ELR (cell line): Measurements from ENCODE around the gene SAMD9L.
"Not testable (repeated sequence)": the region's sequence is repeated elsewhere in the genome, so short reads cannot be mapped to it uniquely, and the experiment has no call there.

Experiments
- DNase-seq: peaks from one replicate; pipeline ENCODE4 v3.0.0-alpha.2; 2015; ENCODE audit warnings: low read depth

The SAMD9L gene

DNA sequence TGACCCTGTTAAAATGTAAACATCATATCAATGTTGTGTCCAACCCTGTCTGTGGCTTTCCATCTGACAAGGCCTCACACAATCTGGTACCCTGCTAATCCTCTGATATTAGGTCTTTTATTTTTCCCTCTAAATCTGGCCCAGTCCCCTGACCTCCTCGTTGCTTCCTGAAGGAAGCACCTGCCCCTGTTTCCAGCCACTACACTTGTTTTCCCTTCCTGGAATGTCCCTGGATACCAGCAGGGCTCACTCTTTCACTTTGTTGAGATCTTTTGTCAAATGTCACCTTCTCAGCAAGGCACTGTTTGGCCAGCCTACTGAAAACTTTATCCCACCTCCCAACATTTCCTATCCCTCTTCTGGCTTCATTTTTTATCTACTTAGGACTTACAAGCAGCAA lies 2.1 kb downstream of the SAMD9L start:
- no peak for DNase-seq

DNA sequence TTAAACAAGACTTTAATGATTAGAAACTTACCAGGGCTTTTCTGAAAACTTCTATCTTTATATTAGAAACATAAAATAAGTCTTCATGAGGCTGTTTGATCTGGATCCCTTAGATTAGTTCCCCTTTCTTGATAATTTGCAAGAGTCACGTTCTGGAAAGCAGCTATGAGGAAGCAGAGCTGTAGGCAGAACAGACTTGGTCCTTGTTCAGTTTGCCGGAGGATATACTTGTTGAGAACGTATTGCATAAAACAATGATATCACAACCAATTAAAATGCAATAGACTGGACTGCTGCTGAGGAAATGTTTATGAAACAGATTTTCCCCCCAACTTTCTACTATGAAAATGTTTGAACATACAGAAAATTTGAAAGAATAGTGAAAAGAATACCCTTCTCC lies 2.8 kb downstream of the SAMD9L start:
- no peak for DNase-seq

DNA sequence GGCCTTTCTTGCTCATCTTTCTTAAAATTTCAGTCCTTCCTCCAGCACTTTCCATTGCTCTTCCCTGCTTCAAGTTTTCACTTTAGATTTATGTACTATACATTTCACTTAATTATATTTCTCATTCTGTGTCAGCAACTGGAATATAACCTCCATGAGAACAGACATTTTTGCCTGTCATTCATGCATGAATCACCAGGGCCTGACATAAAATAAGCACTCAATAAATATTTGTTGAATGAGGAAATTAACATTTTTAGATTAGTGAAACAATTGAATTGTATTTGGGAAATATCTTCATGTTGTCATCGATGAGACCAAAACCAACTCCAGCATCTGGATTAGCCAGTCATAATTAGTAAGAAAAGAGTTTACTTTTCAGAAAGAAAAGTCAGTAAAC lies 6.1 kb downstream of the SAMD9L start:
- peak; percentile 42 for DNase-seq

DNA sequence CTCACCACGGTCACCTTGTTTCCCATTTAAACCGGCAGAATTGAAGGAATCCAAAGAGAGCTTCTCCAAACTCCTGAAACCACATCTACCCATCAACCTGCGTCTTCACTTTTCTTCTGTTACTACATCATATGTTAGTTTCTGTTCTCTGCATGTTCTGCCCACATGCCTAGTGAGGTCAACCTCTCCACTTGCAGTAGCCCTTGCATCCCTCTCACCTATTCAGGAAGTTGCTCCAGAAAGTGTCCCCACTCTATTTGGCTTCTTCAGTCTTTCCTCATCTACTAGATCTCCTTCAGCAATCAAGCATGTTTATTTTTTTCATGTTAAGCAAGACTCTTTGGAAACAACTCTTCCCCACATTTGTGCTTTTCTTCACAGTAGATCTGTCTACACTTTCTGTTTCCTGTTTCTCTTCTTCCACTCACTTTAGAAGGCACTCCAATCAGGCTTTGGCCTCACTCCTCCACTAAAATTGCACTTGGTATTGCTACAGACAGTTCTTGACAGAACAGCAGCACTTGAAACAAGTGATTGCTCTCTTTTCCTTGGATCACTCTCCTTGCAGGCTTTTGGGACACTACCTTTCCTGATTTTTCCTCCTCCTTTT lies 7.5 kb downstream of the SAMD9L start:
- DNase-seq, result no peak

DNA sequence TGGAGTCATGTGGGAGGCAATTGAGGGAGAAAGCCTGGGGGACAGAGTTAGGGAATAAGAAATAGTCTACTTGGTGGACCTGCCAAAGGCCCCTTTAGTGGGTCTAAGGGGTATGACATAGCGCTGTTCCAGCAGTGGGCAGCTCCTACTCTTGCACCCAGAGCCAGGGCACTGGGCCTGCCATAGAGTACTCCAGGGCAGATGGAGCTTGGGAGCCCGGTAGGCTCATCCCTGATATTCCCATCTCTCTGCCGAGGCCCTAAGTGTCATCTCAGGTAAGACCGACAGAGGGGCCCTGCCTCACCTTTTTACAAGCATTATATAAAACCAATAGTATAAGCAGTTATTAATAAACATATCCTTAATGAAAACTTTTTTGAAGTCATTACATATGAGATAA lies 9.6 kb downstream of the SAMD9L start:
- DNase-seq, result no peak

DNA sequence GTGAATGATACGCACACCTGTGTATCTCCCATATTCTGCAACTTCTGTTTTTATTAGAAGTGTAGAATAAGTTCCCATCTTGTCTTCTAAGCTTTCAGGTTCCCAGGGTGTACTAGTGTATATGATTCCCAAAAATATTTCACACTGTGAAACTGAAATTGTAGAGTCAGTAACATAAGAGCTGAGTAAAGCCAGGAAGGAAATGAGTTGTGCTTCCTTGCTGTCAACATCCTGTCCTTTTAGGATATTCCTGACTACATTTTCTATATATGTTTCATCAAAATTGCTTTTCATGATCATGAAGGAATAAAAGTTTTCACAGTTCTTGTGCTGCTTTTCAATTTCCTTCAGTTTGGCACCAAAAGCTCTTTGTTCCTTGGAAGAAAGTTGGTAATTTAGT lies 15.2 kb downstream of the SAMD9L start:
- no peak for DNase-seq

DNA sequence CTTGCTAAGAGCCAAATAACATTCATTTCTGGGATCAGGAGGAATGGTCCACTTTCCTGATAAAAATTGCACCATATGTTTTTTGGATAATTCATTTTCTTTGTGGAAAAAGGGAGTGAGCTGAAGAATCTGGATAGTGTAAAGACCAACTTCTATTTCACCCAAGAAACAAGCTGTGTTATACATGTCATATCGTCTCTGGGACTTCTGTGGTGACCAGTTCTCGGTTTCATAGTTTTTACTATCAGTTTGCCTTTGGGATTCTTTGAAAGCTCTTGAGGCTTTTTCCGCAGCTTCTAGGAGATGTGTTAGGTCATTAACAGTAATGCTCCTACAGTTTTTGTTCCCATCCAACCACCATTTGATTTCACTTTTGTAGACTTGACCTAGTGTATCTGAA lies 16.0 kb downstream of the SAMD9L start:
- no peak for DNase-seq

DNA sequence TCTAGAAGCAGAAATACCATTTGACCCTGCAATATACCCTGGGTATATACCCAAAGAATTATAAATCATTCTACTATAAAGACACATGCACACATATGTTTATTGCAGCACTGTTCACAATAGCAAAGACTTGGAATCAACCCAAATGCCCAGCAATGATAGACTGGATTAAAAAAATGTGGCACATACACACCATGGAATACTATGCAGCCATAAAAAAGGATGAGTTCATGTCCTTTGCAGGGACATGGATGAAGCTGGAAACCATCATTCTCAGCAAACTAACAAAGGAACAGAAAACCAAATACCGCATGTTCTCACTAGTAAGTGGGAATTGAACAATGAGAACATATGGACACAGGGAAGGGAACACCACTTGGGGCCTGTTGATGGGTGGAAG lies 21.2 kb downstream of the SAMD9L start:
- DNase-seq, result not testable (repeated sequence)

DNA sequence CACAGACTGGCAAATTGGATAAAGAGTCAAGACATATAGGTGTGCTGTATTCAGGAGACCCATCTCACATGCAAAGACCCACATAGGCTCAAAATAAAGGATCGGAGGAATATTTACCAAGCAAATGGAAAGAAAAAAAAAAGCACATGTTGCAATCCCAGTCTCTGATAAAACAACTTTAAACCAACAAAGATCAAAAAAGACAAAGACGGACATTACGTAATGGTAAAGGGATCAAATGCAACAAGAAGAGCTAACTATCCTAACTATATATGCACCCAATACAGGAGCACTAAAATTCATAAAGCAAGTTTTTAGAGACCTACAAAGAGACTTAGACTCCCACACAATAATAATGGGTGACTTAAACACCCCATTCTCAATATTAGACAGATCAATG lies 24.7 kb downstream of the SAMD9L start:
- DNase-seq, result not testable (repeated sequence)

DNA sequence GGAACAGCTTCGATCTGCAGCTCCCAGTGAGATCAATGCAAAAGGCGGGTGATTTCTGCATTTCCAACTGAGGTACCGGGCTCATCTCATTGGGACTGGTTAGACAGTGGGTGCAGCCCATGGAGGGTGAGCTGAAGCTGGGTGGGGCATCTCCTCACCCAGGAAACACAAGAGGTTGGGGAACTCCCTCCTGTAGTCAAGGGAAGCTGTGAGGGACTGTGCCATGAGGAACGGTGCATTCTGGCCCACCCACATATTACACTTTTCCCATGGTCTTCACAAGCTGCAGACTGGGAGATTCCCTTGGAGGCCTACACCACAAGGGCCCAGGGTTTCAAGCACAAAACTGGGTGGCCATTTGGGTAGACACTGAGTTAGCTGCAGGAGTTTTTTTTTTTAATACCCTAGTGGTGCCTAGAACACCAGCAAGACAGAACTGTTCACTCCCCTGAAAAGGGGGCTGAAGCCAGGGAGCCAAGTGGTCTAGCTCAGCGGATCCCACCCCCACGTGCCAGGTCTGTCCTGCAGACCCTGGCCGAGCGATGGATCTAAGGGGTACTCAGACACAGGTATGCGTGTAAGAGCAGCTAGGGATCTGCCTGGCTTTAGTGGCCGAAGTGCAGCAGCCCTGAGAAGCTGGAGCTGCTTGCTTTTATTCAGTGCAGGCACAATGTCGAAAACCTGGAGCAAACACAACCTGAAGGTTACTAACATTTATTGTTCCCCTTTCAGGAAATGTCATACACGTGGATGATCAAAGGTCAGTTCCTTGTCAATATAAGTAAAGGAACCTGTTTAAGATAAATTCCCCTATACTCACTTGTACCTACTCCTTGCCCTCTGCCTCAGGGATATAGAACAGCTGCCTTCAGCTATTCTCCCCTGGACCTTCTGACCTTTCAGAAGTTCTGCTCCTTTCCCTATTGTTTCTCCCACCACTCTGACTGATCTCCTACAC lies 27.3 kb downstream of the SAMD9L start:
- no peak for DNase-seq

DNA sequence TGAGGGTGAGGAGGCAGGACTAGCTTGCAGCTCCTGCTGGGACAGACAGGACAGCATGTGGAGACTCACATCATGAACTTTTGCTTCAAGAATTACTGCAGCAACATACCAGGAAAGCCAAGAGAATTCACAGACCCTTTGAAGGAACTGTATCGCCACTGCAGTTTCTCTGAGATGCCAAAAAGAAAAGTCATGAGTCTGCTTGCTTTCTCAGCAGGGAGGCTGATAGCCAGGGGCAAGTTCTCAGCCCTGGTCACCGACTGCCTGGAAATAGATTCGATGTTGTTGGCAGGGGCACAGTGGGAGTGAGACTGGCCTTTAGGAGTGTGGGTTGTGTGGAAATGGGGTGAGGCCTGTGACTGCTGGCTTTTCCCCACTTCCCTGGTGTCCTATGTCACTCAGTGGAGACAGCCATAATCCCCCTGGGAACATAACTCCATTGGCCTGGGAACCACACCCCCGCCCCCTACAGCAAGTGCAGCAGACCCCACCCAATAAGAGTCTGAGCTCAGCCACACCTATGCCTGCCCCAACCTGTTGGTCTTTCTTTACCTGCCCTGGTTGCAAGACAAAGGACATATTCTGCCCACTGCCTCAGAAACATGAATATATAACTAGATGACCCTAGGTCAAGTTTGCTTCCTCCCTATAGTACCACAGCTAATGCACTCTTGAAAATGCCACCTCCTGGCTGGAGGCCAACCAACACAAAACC lies 28.8 kb downstream of the SAMD9L start:
- peak; percentile 67 for DNase-seq

DNA sequence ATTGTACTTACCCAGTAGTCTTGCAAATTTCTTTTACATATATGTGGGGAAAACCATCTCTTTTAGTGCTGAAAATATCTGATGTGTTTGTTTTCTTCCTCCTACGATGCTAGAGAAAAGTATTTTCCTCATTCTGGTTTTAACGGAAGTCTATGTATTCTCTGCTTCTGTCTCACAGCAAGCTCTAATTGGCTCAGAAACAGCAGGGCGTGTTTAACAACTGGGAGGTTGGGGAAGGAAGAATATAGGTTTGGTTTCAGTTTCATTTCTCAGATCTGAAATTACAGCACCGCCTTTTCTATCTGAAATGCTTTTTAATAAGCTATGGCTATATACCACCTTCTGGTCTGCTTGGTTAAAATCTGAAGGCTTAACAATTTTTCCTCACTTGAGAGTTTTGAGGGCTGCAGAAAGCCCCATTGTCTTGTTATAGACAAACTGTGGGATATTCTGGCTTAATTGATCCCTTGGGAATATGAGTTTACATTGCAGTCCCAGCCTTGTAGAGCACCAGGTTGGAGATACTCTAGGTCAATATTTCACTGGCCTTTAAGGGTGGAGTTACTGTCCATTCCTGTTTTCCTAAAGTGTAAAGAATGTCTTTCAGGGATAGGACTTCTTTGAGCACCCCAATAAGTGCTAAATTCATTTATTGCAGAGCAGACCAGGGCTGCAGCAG lies 30.2 kb downstream of the SAMD9L start, which contains the start of gene SAMD9:
SAMD9 (minus strand) TSS at position 128 of the 679 bp plus-strand sequence. CDS start 11,882 bp downstream, outside the sequence.
- peak; percentile 93 for DNase-seq

DNA sequence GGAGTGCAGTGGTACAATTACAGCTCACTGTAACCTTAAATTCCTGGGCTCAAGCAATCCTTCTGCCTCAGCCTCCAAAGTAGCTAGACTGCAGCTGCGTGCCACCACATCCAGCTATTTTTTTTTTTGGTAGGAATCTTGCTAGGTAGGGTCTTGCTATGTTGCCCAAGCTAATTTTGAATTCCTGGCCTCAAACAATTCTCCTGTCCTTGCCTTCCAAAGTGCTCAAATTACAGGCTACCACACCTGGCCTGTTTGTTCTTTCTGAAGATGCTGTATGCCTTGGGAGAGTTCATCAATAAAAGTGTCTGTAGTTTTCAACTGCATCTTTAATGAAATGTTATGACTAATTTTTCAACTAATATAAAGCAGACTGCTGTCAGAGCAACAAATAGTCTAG lies 30.9 kb downstream of the SAMD9L start:
- no peak for DNase-seq

DNA sequence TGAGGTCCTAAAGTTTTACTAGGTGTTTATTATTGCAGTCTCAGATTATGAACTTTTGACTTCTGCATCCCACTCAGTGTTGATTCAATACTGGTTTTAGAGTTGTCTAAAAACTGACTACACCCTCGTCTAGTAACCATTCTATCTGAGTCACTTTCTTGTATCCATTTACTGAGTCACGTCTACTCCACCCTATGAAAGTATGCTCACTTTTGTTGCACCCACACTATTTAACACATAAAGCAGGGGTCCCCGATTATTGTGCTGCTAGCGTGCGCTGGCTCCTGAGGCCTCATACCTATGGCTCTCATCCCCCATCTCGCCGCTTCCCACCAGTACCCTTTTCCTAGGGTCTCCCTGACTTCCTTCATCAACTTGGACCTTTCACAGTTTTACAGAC lies 32.4 kb downstream of the SAMD9L start:
- DNase-seq, result peak; percentile 88

DNA sequence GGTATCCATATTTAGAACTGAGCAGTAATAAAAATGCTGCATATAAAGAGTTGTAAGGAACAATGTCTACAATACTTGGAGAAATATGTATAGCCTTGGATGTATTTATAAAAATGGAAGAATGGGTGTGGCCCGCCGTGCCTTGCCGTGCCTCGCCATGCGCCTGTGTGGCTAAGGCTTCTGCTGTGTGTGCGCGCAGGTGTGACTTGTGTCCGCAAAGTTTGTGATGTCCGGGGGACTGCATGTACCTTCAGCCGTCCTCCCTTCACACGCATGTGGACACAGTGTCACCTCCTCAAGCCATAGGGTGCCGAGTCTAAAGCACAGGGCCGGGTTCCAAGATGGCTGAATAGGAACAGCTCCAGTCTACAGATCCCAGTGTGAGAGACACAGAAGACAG lies 40.2 kb downstream of the SAMD9L start:
- no peak for DNase-seq

DNA sequence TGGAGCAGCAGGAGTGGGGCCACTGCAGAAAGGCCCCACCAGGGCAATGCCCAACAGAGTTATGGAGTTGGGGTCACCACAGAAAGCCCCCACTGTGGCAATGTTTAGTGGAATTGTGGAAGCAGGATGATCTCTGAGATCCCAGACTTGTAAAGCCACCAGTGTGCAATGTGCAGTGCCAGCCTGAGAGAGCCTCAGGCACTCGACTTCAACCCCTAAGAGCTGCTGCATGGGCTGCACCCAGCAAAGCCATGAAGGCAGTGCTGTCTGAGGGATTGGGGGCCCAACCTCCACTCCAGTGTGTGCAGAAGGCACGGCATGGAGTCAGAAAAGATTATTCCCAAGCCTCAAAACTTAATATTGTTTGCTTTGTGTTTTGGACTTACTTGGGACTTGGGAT lies 50.8 kb downstream of the SAMD9L start:
- no peak for DNase-seq

DNA sequence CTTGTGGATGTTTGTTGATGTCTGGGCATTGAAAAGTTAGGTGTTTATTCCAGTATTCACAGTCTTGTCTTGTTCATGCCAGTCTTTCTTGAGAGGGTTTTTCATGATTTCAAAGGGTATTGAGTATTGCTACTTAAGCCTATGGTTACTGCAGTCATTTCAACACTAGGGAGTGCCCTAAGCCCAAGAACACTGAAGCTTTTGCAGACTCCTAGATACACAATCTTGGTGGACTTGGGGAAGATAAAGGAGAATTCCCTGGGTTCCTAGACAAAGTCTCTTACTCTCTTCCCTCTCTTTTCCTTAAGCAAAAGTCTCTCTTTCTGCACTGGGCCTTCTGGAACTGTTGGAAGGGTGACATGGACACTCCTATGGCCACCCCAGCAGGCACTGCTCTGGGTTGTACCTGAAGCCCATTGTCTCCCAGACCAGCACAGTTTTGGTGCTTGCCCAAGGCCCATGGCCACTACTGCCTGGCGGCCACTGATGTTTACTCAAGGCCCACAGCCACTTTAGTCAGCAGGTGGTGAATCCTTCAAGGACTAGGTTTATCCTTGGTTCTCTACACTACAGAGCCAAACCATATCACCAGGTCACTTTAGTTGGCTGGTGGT lies 55.3 kb downstream of the SAMD9L start:
- DNase-seq, result peak; percentile 69
